ENCODE data around the gene LINGO1.

The LINGO1 gene

GRCh38 chr15:77575203-77575934 lies 57.3 kb downstream of the LINGO1 start:
- TF ChIP-seq CTCF (IDR thresholded peaks at IDR 0.05) (no peak), ZFX (IDR thresholded peaks at IDR 0.05; ENCODE audit: borderline replicate concordance) (no peak)

GRCh38 chr15:77574521-77575202 lies 58.0 kb downstream of the LINGO1 start:
- H3K27ac ChIP-seq, result no peak overlapping the region
- no peak for TF ChIP-seq CTCF (IDR thresholded peaks at IDR 0.05)
- no peak for TF ChIP-seq ZFX (IDR thresholded peaks at IDR 0.05; ENCODE audit: borderline replicate concordance)

More at GRCh38 chr15:77575203-77575934, 57.3 kb downstream of the LINGO1 start:
- no peak overlapping the region for H3K27ac ChIP-seq

- no peak for TF ChIP-seq CTCF (IDR thresholded peaks at IDR 0.05)
- no peak for TF ChIP-seq ZFX (IDR thresholded peaks at IDR 0.05; ENCODE audit: borderline replicate concordance)
- H3K27ac ChIP-seq, result no peak overlapping the region
Observed at GRCh38 chr15:77573802-77574201, 58.9 kb downstream of the LINGO1 start.

GRCh38 chr15:77572186-77572585 lies 60.5 kb downstream of the LINGO1 start:
- H3K27ac ChIP-seq, result no peak overlapping the region

GRCh38 chr15:77571741-77572140 lies 61.0 kb downstream of the LINGO1 start:
- no peak for TF ChIP-seq ZFX (IDR thresholded peaks at IDR 0.05; ENCODE audit: borderline replicate concordance)
- TF ChIP-seq CTCF (IDR thresholded peaks at IDR 0.05), result no peak
- H3K27ac ChIP-seq, result no peak overlapping the region

More at GRCh38 chr15:77572186-77572585, 60.5 kb downstream of the LINGO1 start:
- TF ChIP-seq ZFX (IDR thresholded peaks at IDR 0.05; ENCODE audit: borderline replicate concordance), result no peak

GRCh38 chr15:77571181-77571580 lies 61.5 kb downstream of the LINGO1 start:
- H3K27ac ChIP-seq, result no peak overlapping the region
- no peak for TF ChIP-seq ZFX (IDR thresholded peaks at IDR 0.05; ENCODE audit: borderline replicate concordance)
- TF ChIP-seq CTCF (IDR thresholded peaks at IDR 0.05), result no peak

GRCh38 chr15:77569729-77570125 lies 63.0 kb downstream of the LINGO1 start:
- H3K27ac ChIP-seq, result no peak overlapping the region
- TF ChIP-seq CTCF (IDR thresholded peaks at IDR 0.05) (no peak), ZFX (IDR thresholded peaks at IDR 0.05; ENCODE audit: borderline replicate concordance) (no peak)

All from 22Rv1 (cell line).